Osteocyte (in vitro differentiated cells): ENCODE measurements around the gene CCDC117. TPM values are rescaled to one million over a fixed set of nuclear protein-coding genes. Genes with fewer than 3 reads are reported as not detected.

Experiments
- DNase-seq: peaks from one replicate; pipeline ENCODE4 v3.0.0; 2021; ENCODE audit warnings: mixed read lengths; ENCODE audit not compliant: unreplicated experiment; ENCODE audit errors: extremely low spot score
- H3K27ac Mint-ChIP-seq: one replicate; pipeline ENCODE4 v1.8.0; 2021; ENCODE audit warnings: mild to moderate bottlenecking, mixed read lengths; ENCODE audit not compliant: unreplicated experiment
- H3K27me3 Mint-ChIP-seq: one replicate; pipeline ENCODE4 v1.8.0; 2021; ENCODE audit warnings: mixed read lengths; ENCODE audit not compliant: unreplicated experiment
- H3K36me3 Mint-ChIP-seq: one replicate; pipeline ENCODE4 v1.8.0; 2021; ENCODE audit warnings: mixed read lengths; ENCODE audit not compliant: unreplicated experiment
- H3K4me1 Mint-ChIP-seq: one replicate; pipeline ENCODE4 v1.8.0; 2021; ENCODE audit warnings: mixed read lengths; ENCODE audit not compliant: unreplicated experiment
- H3K4me3 Mint-ChIP-seq: one replicate; pipeline ENCODE4 v1.8.0; 2021; ENCODE audit warnings: mild to moderate bottlenecking, moderate library complexity, mixed read lengths; ENCODE audit not compliant: unreplicated experiment
- H3K9me3 Mint-ChIP-seq: one replicate; pipeline ENCODE4 v1.8.0; 2021; ENCODE audit warnings: mixed read lengths; ENCODE audit not compliant: unreplicated experiment
- CTCF ChIP-seq: fragments of 200-600 bp; sonication (generic); IDR thresholded peaks from 2 replicates; pipeline ENCODE4 v1.5.0; 2021; ENCODE audit warnings: antibody characterized with exemption, mild to moderate bottlenecking, moderate library complexity
- total RNA-seq: library from RNA; stranded (reverse); gene quantifications from 2 replicates; pipeline ENCODE4 v1.2.1, GENCODE V29; 2021

Gene CCDC117
- total RNA-seq, 1 donor from 2014 or later, result 21.9 TPM

GRCh38 chr22:28774378-28774777 is 1.9 kb downstream of the CCDC117 start:
- Mint-ChIP-seq H3K9me3 (no peaks in the 10 kb centered on the region), H3K4me1 (peaks cover 20% of the 10 kb centered on the region), H3K4me3 (peak overlapping the region; percentile 59), H3K36me3 (peaks cover 12% of the 10 kb centered on the region), H3K27ac (peak overlapping the region; percentile 4), H3K27me3 (no peaks in the 10 kb centered on the region)
- no peak for DNase-seq
- no peak for TF ChIP-seq CTCF

GRCh38 chr22:28779833-28780232 is 7.3 kb downstream of the CCDC117 start:
- Mint-ChIP-seq H3K4me3 (no peak overlapping the region), H3K27me3 (no peaks in the 10 kb centered on the region), H3K36me3 (peaks cover 18% of the 10 kb centered on the region), H3K4me1 (peaks cover 4% of the 10 kb centered on the region), H3K9me3 (no peaks in the 10 kb centered on the region), H3K27ac (no peak overlapping the region)
- DNase-seq, result no peak
- TF ChIP-seq CTCF, result no peak

GRCh38 chr22:28780296-28780695 is 7.8 kb downstream of the CCDC117 start:
- Mint-ChIP-seq H3K27me3 (no peaks in the 10 kb centered on the region), H3K27ac (no peak overlapping the region), H3K4me3 (no peak overlapping the region), H3K9me3 (no peaks in the 10 kb centered on the region), H3K36me3 (peaks cover 20% of the 10 kb centered on the region), H3K4me1 (peaks cover 3% of the 10 kb centered on the region)
- no peak for TF ChIP-seq CTCF
- no peak for DNase-seq

- Mint-ChIP-seq H3K9me3 (no peaks in the 10 kb centered on the region), H3K4me1 (peaks cover 7% of the 10 kb centered on the region), H3K27ac (no peak overlapping the region), H3K27me3 (no peaks in the 10 kb centered on the region), H3K4me3 (no peak overlapping the region), H3K36me3 (peaks cover 41% of the 10 kb centered on the region)
- DNase-seq, result no peak
- TF ChIP-seq CTCF, result no peak
These were observed 11.5 kb downstream of the CCDC117 start for GRCh38 chr22:28783786-28784671.

GRCh38 chr22:28788601-28789000 is 16.1 kb downstream of the CCDC117 start:
- Mint-ChIP-seq H3K36me3 (peaks cover 30% of the 10 kb centered on the region), H3K4me1 (peaks cover 5% of the 10 kb centered on the region), H3K4me3 (no peak overlapping the region), H3K27me3 (no peaks in the 10 kb centered on the region), H3K9me3 (no peaks in the 10 kb centered on the region), H3K27ac (no peak overlapping the region)
- DNase-seq, result no peak
- no peak for TF ChIP-seq CTCF
